HG02938 (cell line): Measurements from ENCODE around the gene ARL15.
"Not testable (repeated sequence)": the region's sequence is repeated elsewhere in the genome, so short reads cannot be mapped to it uniquely, and the experiment has no call there.

Experiments
- ATAC-seq: cut with Tn5 transposase; IDR thresholded peaks from one replicate; pipeline ENCODE4 v1.9.1; 2021; ENCODE audit warnings: mild to moderate bottlenecking, moderate library complexity; ENCODE audit not compliant: unreplicated experiment

ARL15 gene

DNA sequence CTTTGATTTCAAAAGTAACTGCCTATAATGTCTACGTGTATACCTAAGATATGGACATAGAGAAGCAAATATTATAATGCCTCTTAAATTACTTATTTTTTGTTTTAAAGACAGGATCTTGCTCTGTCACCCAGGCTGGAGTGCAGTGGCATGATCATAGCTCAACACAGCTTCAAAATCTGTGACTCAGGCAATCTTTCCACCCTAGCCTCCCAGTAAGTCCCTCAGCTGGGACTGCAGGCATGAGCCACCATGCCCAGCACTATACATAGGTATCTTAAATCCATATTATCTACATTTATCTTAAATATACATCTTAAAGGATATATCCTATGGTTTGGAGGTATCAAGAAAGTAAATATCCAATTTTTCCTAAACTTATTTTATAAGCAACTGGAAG lies 261.2 kb downstream of the ARL15 start:
- ATAC-seq: no peak

DNA sequence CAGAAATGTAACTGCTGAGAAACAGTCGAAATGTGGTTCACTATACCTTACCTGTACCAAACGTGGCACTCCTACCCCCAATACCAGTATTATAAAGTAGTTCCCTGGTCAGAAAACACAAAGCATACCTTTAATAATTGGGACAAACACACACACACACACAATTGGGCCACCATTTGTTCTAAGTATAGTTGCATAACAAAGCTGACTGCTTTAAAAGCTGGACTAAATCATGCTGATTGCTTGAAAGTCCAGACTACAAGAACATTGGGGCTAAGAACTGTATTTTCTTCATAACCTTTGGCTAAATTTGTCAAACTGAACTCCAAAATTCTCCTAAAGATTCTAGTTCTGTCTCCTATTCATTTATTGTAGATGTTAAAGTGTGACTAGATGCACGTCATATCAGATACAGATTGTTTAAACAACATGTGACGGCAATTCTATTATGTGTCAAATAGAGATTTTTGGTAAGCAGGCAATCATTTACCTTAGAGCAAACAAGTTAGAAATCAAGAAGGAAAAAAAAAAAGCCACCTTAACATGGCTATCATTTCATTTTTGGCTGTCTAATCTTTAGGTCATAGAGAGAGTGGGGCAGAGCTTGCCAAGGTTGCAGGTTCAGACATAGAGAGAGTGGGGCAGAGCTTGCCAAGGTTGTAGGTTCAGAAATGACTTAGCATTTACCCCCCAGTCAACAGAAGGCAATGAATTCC lies 265.1 kb downstream of the ARL15 start:
- ATAC-seq: no peak

GRCh38 chr5:54044276-54044675 lies 266.1 kb downstream of the ARL15 start:
- ATAC-seq: not testable (repeated sequence)

DNA sequence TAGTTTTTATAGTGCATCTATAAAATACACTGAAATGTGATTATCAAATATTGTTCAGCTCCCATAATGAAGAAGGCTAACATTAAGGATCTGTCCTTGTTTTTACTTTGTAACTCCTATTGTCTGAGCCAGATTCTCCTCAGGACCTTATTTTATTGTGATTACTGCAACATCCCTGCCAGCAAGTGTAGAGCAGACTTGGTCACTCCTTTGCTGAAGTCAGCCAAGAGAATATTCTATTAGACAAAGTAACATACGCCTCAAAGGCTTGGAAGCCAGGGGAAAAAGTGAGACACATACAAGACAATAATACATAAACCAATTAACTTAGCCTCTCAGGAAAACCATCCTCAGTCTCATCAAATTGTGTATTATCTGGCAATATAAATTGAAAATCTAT lies 269.6 kb downstream of the ARL15 start:
- no peak for ATAC-seq

GRCh38 chr5:54040018-54040417 lies 270.4 kb downstream of the ARL15 start:
- ATAC-seq: no peak

- no peak for ATAC-seq
Measured at GRCh38 chr5:54037205-54037604, 273.2 kb downstream of the ARL15 start.

- no peak for ATAC-seq
Measured at GRCh38 chr5:54030981-54031380, 279.4 kb downstream of the ARL15 start.

GRCh38 chr5:54024466-54024865 lies 285.9 kb downstream of the ARL15 start:
- no peak for ATAC-seq

DNA sequence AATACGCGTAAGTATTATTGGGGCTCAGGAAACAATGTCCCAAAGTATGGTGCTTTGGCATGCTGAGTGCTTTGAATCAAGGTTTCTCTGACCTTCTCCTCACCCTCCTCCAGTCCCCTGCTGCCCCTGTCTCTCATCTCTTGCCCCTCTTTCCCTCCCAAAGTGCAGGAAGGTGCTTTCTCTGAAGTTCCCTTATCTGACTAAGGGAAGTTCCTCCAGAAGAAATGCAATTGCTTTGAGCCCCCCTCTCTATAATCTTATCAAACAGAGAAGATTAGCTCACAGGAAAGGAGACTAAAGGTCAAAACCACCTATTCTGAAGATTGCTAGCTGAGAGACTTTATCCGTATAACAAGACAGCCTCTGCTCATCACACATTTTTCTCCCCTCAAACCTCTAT lies 288.1 kb downstream of the ARL15 start:
- ATAC-seq: no peak

DNA sequence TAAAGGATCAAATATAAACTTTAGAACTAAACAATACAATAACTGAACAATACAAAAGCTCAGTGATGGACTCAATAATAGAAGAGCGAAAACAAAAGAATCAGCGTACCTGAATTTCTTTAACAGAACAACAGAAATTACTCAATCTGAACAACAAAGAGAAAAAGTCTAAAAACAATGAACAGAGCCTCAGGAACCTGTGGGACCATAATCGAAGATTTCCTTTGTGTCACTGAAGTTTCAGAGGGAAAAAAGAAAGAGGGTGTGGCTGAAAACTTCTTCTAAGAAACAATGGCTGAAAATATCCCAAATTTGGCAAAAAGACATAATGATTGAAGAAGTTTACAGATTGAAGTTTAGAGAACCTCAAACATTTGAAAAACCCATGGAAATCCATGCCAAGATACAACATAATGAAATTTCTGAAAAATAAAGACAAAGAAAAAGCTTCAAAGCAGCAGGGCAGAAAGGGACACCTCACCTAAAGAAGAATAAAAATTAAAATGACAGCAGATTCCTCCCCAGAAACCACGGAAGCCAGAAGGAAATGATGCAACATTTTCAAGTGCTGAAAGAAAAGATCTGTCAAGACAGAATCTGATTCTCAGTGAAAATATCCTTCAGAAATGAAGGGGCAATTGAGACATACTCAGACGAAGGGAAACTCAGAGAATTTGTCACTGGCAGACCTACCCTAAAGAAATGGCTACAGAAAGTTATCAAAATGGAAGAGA lies 288.8 kb downstream of the ARL15 start:
- no peak for ATAC-seq

- ATAC-seq: no peak
Measured at GRCh38 chr5:54018438-54018837, 291.9 kb downstream of the ARL15 start.

- ATAC-seq: no peak
Measured at GRCh38 chr5:54017580-54017979, 292.8 kb downstream of the ARL15 start.

DNA sequence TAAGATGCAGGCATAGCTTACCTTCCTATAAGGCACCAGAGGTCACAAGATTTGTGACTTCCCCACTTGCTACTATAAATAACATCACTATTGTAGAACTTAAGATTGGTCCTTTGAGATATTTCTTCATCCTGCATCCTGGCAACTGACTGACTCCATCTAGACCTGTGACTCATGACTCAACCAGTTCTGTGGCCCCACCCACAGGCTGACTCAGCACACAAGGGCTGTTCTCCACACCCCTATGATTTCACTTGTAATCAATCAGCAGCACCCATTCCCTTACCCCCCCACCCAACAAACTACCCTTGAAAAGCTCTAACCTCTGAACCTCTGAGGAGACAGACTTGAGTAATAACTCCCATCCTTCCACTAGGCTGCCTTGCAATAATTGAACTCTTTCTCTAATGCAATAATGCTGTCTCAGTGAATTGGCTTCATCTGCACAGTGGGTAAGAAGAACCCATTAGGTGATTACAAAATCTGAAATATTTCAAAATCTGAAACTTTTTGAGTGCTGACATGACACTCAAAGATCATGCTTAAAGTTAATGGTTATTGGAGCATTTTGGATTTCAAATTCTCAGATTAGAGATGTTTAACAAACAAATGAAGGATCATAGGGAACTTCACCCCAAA lies 296.7 kb downstream of the ARL15 start:
- ATAC-seq: no peak

DNA sequence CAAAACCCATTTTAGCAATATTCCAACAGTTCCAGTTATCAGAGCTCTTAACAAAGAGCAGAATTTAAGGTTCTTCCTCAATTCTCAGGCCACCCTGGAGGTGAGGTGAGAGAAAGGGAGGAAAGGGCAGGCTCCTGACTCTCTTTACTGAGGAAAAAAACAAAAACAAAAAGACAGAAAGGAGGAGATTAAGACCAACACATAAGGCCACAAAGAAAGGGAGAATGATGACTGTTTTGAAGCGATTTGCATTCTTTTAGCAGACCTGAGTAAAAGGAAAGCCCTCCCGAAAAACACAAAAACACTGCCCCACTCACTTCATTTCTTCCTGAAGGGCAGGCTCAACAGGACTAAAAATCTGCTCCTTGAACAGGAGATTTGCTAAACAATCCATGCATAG lies 300.5 kb downstream of the ARL15 start:
- ATAC-seq: no peak

- ATAC-seq: no peak
Measured at GRCh38 chr5:54009357-54009756, 301.0 kb downstream of the ARL15 start.

GRCh38 chr5:54007827-54008777 lies 302.3 kb downstream of the ARL15 start:
- no peak for ATAC-seq

DNA sequence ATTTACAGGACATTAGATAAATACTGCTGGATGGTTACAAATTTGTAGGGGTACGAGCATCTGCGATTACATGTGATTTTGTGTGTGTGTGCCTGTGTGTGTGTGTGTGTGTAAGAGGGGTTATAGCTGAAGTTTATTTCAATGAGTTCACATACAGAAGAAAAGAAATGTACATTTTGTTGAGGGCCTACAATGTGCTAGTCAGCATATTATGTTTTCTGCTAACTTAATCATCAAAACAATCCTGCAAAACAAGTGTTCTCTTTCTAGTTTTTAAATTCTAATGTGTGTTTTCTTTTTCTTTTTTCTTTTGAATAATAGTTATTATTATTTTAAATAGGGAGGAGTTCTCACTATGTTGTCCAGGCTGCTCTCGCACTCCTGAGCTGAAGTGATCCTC lies 305.7 kb downstream of the ARL15 start:
- ATAC-seq: no peak

DNA sequence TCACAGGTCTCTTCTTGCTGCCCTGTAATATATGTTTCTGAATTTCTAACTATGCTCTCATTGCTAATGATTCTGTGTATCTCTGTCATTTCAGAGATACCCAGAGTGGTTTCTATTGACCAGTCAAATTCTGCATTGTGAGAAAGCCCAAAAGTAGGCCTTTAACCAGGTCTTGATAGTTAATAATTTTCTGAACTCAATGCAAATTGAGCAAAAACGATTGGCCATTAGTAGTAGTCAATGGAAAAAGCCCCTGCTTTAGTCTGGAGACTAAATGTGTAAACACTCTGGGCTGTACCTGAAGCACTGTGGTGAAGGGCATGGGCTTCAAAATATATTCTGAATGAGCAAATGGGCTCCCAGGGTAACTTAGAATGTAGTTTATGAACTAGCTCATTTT lies 307.6 kb downstream of the ARL15 start:
- no peak for ATAC-seq

DNA sequence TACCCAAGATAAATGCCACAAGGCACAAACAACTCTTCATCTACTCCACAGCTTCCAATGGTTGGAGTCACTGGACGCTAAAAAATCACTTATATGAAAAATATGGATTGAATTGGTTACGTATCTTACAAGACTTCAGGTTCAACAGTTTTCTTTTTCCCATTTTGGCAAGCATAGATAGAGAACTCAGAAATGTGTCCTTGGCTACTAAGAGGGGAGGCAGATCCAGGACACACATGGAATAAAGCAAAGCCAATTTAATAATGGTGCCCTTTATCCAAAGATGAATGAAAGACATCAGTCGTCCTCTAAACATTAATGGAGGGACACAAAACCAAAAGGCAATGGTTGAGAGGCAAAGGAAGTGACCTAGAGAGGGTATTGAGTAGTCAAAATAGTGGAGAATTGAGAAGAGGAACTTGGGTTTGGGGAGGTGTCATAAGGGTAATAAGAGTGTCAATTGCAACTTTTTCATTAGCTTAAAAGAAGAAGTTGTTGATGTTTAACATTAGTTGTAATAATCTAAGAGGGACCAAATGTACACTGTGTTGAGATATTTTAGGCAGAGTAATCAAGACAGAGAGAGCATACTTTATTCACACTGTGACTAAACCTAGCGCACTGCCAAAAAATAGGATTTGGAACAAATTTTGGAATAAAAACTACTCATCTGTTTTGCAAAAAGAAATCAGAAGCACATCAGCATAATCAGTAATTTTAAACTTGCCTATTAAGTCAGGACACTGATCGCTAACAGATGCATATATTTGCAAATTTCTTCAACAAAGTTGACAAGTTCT lies 308.2 kb downstream of the ARL15 start:
- no peak for ATAC-seq

DNA sequence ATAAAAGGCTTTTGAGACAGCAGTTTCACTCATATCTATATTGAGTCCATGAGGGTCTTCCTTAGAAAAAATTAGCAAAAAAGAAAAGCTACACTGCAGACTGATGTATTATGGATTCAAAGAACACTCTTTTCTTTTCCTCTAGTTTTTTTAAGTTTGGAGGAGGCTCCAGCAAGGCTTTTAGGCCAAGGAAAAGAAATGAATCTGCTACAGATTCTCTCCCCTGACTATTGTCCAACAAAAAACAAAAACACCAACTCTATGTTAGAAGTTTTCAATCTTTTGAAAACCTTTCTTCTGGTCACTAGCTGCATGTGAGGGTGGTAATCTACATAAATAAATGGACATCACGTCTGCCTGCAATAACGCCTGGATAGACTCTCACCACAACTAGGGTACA lies 310.4 kb downstream of the ARL15 start:
- ATAC-seq: no peak
